ENCODE results near the gene CEP89.
"Not testable (repeated sequence)": the region's sequence is repeated elsewhere in the genome, so short reads cannot be mapped to it uniquely, and the experiment has no call there.

CEP89 gene

DNA sequence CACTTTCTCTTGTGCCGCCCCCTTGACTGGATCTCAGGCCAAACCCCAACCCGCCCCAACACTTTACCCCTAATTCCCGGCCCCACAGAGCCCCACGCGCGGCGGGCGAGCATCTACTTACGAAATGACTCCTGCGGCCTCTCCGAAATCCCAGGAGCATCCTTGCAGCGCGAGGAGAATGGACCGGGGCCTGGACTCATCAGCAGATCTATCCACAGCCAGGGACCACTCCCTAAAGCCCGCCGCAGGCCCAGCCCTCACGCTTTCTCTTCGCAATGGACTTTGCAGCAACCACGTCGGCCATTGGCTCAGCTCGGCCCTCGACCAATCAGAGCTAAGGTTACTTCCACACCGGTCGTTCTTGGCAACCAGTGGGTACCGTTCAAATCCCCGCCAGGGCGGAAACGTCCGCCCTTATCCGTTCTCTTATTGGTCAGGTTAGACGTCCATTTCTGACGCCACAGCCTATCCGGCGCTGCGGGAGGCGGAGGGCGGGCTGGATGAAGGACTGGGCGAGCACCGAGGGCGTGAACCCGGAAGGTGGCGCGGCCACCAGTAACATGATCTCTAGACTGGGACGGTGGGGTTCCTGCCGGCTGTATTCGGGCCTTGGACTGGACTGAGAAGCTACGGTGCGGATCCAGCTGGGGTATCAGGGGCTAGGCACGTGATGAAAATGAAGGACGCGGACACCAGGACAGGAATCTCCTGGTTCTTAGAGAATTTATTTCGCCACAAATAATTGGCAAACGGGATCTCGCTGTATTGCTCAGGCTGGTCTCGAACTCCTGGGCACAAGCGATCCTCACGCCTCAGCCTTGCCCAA lies at the start of gene CEP89, which contains the start of gene FAAP24:
Gene CEP89, minus strand, starts transcription at position 244 of the 826 bp plus-strand sequence. Its CDS starts 84 bp downstream, at position 160.
Gene FAAP24, plus strand, starts transcription at position 528 of the 826 bp plus-strand sequence. CDS start 955 bp downstream, outside the sequence.
- peak; percentile 97 to 98 for DNase-seq (ENCODE audit: low read depth in 1 of 2, low spot score in 1 of 2)
- in situ Hi-C loops (cut with HindIII; ENCODE audit: low pct_unique_long_range_greater_than_20kb, low sequenced_read_pairs), result no loop called here
- no peak for TF ChIP-seq JUND (IDR thresholded peaks at IDR 0.05; ENCODE audit: low read depth)

DNA sequence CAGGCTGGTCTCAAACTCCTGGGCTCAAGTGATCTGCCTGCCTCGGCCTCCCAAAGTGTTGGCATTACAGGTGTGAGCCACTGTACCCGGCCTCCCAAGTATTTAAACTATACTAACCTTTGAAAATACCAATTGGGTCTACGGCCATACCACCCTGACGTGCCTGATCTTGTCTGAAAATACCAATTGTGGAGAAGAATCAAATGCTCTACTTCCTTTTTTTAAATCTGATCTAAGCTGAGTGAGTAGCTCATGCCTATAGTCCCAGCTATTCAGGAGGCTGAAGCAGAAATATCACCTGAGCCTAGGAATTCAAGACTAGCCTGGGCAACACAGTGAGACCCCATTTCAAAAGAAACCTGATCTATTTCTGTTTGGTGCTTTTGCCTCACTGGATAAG lies 39.1 kb upstream of the CEP89 start:
- DNase-seq (ENCODE audit: low read depth in 1 of 2, low spot score in 1 of 2); in situ Hi-C loops (cut with HindIII; ENCODE audit: low pct_unique_long_range_greater_than_20kb, low sequenced_read_pairs): not testable (repeated sequence)

DNA sequence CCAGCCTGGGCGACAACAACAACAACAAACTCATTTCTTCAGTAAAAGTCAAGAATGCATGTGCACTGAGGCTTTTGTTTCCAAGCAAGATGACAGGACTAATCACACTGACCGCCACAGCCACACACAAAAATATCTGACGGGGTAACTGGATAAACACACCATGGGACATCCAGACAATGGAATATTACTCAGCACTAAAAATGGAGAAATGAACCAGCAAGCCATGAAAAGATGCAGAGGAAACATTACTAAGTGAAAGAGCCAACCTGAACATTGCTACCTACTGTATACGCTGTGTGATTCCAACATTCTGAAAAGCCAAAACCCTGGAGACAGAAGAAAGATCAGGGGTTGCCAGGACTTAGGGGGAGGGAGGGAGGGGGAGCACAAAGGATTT lies 37.0 kb upstream of the CEP89 start:
- in situ Hi-C loops (cut with HindIII; ENCODE audit: low pct_unique_long_range_greater_than_20kb, low sequenced_read_pairs), result no loop called here
- DNase-seq (ENCODE audit: low read depth in 1 of 2, low spot score in 1 of 2), result no peak
- no peak for TF ChIP-seq JUND (IDR thresholded peaks at IDR 0.05; ENCODE audit: low read depth)

DNA sequence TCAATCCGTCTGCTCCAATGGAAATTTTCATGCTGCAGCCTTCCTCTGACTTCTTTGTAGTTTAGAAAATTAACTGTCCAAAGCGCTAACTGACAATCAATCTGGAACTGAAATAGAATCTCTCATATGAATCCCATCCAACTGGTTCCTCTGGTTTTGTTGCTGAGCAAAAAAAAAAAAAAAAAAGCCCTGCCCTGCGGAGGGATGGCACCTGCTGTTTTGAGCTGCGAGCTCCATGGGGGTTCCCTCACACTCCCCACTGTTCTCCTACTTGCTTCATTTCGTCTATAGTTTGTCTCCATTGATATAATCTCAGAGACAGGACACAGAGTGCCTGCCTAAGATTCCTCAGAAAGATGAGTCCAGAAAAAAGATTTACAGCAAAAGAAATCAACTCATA lies 33.7 kb upstream of the CEP89 start:
- peak in 1 of 2 experiments; percentile 75 for DNase-seq (ENCODE audit: low read depth in 1 of 2, low spot score in 1 of 2)
- in situ Hi-C loops (cut with HindIII; ENCODE audit: low pct_unique_long_range_greater_than_20kb, low sequenced_read_pairs), result no loop called here
- no peak for TF ChIP-seq JUND (IDR thresholded peaks at IDR 0.05; ENCODE audit: low read depth)

DNA sequence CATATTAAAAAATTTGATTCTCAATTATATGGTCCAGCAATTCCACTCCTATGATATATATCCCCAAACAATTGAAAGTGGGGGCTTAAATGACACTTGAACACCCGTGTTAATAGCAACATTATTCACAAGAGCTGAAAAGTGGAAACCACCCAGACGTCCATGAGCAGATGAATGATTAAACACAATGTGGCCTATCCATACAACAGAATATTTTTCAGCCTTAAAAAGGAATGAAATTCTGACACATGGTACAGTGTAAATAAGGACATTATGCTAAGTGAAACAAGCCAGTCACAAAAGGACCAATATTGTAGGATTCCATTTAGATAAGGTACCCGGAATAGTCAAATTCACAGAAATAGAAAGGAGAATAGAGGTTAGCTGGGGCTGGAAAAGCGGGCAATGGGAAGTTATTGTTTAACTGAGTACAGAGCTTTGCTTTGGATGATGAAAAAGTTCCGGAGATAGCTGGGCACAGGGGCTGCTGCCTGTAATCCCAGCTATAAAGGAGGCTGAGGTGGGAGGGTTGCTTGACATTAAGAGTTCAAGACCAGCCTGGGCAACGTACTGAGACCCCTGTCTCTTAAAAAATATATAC lies 31.8 kb upstream of the CEP89 start:
- in situ Hi-C loops (cut with HindIII; ENCODE audit: low pct_unique_long_range_greater_than_20kb, low sequenced_read_pairs); DNase-seq (ENCODE audit: low read depth in 1 of 2, low spot score in 1 of 2): not testable (repeated sequence)

DNA sequence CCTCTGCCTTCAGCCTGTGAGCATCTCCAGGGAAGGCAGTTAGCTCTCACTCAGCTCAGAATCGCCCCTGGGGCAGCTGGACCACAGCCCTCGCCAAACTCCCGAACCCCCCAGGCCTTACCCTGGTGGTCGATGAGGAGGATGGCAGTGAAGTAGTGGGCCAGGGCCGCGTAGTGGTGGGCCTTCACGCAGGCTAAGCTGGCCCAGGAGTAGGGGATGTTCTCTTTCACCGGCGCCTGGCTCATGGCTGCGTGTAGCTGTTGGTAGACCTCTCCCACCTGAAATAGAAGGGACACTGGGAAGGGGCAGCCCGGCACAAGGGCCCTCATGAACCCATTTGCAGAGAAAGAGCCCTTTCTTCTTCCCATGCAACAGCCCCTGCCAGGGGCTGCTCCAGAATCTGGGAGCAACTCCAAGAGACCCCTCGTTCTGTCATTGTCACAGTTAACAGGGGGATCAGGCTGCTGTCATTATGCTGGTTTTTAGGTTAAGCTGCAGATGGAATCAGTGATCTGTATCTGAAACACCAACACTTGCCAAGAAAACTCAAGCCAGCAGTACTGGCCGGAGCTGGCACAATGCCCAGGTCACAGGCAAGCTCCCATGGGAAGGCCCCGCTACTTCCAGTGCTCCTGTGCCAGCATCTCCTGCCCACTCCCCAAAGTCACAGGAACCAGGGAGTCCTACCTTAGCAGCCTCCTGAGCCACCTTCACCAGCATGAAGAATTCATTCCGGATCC lies 30.5 kb upstream of the CEP89 start:
- in situ Hi-C loops (cut with HindIII; ENCODE audit: low pct_unique_long_range_greater_than_20kb, low sequenced_read_pairs); DNase-seq (ENCODE audit: low read depth in 1 of 2, low spot score in 1 of 2): not testable (repeated sequence)

DNA sequence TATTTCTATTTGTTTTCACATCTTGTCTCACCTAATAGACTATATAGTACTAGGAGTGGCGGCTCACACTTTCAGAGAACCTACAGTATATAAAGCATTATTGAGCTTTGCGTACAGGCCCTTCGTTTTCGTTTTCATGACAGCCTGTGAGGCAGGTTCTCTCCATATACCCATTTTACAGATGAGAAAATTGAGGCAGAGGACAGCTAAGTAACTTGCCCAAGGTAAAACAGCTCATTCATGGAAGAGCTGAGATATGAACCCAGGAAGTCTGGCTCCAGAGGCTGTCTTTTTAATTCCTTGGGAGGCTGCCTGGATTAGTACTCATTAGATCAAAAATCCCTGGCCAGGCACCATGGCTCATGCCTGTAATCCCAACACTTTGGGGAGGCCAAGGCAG lies 29.2 kb upstream of the CEP89 start:
- in situ Hi-C loops (cut with HindIII; ENCODE audit: low pct_unique_long_range_greater_than_20kb, low sequenced_read_pairs), result no loop called here
- TF ChIP-seq JUND (IDR thresholded peaks at IDR 0.05; ENCODE audit: low read depth), result no peak

DNA sequence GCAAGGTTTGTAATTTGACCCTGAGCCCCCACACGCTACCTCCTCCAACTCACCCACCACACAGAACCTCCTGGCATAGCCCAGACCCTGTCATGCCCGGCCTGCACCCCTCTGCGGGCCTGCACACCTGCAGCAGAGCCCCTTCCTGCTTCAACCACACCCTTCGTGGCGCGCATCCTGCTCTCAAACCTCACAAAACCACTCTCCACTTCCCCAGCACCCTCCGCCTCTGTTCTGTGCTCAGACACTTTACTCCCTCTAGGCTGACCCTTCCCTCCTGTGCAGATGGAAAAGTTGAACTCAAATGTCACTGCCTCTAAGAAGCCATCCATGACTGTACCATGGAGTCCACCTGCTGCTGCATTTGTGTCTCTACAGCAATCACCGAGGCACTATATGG lies 28.8 kb upstream of the CEP89 start:
- in situ Hi-C loops (cut with HindIII; ENCODE audit: low pct_unique_long_range_greater_than_20kb, low sequenced_read_pairs), result no loop called here
- TF ChIP-seq JUND (IDR thresholded peaks at IDR 0.05; ENCODE audit: low read depth), result no peak
- DNase-seq (ENCODE audit: low read depth in 1 of 2, low spot score in 1 of 2), result no peak

More for the DNA sequence above, 29.2 kb upstream of the CEP89 start:
- DNase-seq (ENCODE audit: low read depth in 1 of 2, low spot score in 1 of 2), result no peak

DNA sequence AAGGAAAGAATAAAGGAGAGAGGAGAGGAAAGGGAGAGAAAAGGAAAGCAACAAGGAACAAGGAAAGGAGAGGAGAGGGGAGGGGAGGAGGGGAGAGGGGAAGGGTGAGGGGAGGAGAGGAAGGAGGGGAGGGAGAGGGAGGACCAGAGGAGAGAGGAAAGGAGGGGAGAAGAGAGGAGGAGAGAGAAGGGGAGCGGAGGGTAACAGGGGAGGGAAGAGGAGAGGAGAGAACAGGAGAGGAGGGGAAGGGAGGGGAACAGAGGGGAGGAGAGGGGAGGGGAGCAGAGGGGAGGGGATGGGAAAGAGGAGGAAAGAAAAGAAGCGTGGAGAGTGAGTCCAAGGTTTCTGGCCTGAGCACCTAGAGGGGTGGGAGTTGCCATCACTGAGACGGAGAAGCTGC lies 27.0 kb upstream of the CEP89 start:
- in situ Hi-C loops (cut with HindIII; ENCODE audit: low pct_unique_long_range_greater_than_20kb, low sequenced_read_pairs), result no loop called here
- TF ChIP-seq JUND (IDR thresholded peaks at IDR 0.05; ENCODE audit: low read depth), result no peak
- no peak for DNase-seq (ENCODE audit: low read depth in 1 of 2, low spot score in 1 of 2)

DNA sequence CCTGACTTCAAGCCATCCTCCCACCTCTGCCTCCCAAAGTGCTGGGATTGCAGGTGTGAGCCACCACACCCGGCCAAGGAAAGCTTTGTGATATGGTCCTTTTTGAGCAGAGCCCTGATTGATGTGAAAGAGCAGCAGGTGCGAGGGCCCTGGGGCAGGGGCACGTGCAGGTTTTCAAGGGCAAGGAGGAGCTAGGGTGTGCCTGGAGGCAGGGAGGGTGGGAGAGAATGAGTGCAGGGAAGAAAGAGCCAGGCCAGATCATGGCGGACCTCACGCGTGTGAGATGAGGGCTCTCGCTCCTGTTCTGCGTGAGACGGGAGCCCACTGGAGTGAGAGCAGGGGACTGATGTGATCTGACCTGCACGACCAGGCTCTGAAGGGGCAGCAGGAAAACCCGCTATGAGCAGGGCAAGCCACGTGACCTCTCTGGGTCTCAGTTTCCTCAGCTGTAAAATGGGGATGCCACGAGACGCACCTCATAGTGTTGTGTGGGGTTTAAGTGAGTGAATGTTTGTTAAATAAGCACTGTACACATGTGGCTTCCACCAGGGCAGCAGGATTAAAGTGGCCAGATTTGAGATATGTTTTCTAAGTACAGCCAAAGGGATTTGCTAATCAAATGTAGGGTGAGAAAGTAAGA lies 26.1 kb upstream of the CEP89 start:
- in situ Hi-C loops (cut with HindIII; ENCODE audit: low pct_unique_long_range_greater_than_20kb, low sequenced_read_pairs), result no loop called here
- no peak for DNase-seq (ENCODE audit: low read depth in 1 of 2, low spot score in 1 of 2)
- TF ChIP-seq JUND (IDR thresholded peaks at IDR 0.05; ENCODE audit: low read depth), result no peak

DNA sequence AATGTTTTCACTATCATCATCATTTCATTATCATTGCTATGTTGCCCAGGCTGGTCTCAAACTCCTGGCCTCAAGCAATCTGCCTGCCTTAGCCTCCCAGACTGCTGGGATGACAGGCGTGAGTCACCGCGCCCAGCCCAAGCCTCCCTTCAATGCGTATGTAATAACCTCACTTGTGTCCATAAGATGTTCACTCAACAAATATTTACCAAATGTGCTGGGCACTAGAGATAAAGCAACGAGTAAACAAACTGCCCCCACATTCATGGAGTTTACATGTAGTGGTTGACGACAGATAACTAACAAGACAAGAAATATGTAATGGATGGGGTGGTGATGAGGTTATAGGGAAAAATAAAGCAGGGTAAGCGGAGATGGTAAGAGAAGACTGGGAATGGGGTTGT lies 25.3 kb upstream of the CEP89 start:
- DNase-seq (ENCODE audit: low read depth in 1 of 2, low spot score in 1 of 2); in situ Hi-C loops (cut with HindIII; ENCODE audit: low pct_unique_long_range_greater_than_20kb, low sequenced_read_pairs): not testable (repeated sequence)

DNA sequence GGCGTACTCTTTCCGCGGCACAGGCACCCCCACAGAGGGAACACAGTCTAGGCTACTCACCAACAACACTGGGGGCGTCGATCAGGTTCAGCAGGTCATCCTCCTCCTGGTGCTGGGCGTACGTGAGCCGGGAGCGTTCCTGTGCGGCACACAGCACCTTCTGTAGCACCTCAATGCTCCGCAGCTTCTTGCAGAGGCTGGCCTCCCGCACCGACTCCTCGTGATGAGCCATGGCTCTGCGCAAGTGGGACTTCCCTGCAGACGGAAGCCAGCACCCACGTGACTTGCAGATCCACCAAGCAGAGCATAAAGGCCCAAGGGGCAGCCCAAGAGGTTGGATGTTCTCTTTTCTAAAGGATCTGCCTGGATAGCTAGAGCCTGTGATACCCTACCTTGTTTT lies 24.2 kb upstream of the CEP89 start:
- DNase-seq (ENCODE audit: low read depth in 1 of 2, low spot score in 1 of 2); in situ Hi-C loops (cut with HindIII; ENCODE audit: low pct_unique_long_range_greater_than_20kb, low sequenced_read_pairs): not testable (repeated sequence)

DNA sequence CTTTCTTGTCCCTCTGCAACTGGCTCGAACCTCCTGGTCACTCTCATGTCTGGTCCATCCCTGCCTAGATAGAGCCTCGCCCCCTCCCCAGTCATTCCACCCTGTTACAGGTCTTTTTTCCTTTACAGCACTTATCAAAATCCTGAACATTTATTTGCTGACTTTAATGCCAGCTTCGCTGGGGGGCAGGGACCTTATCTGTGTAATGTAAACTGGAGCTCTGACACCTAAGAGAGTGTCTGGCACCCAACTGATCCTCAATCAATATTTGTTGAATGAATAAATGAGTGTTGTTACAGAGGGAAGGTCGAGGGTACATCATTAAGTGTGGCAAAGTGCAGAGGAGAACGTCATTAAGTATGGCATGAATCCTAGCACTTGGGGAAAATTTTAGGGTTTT lies 17.0 kb upstream of the CEP89 start:
- TF ChIP-seq JUND (IDR thresholded peaks at IDR 0.05; ENCODE audit: low read depth), result no peak
- no peak for DNase-seq (ENCODE audit: low read depth in 1 of 2, low spot score in 1 of 2)
- in situ Hi-C loops (cut with HindIII; ENCODE audit: low pct_unique_long_range_greater_than_20kb, low sequenced_read_pairs), result no loop called here

DNA sequence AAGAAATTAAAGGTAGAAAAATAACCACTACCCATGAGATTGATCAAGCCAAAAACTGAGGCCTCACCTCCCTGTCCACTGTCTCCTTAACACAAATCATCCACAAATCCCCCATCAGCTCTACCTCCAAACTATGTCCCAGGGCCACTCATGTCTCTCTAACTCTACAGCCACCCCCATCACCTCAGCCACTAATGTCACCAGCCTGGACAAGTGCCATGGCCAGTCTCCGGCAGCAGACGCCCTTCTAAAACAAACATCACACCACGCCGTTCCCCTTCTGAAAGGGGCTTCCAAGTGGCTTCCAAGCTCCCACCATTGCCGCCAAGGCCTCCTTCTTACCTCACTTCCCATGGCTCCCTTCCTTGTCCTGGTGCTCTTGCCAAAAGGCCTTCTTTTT lies 16.5 kb upstream of the CEP89 start:
- in situ Hi-C loops (cut with HindIII; ENCODE audit: low pct_unique_long_range_greater_than_20kb, low sequenced_read_pairs); DNase-seq (ENCODE audit: low read depth in 1 of 2, low spot score in 1 of 2): not testable (repeated sequence)

DNA sequence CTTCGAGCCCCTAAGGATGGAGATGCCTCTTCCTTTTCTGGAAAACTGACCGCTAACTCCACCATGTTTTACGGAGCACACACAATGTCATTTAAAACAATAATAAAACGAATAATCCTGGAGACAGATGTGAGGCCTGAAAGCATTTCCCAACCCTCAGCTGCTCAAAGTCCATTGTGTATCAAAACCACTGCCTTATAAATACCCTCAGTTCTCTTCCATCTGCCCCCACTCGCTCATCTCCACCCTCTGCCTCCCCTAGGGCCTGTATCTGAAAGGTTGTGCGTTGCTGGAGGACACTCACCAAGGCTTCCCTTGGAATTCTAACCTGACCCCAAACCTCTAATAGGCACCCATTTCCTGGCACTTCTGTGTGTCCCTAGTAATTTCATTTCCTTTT lies 10.7 kb upstream of the CEP89 start:
- in situ Hi-C loops (cut with HindIII; ENCODE audit: low pct_unique_long_range_greater_than_20kb, low sequenced_read_pairs); DNase-seq (ENCODE audit: low read depth in 1 of 2, low spot score in 1 of 2): not testable (repeated sequence)

DNA sequence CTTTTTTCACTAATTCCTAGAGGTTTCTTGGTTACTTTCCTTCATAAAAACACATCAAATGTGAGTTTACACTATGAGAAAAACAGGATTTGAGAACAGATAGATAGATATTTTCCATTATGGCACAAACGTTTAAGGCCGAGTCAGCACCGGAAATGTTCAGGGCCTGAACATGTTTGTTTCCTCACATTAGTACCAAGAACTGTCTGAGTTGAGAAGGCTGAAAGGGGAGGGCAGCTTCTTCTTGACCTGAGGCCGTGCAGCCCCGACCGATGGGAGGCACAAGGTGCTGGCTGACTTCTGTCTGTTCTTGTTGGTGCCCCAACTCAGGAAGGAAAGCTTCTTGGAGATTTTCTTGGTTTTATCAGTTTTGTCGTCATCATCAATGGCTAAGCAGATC lies 8.0 kb upstream of the CEP89 start:
- in situ Hi-C loops (cut with HindIII; ENCODE audit: low pct_unique_long_range_greater_than_20kb, low sequenced_read_pairs), result not testable (repeated sequence)

DNA sequence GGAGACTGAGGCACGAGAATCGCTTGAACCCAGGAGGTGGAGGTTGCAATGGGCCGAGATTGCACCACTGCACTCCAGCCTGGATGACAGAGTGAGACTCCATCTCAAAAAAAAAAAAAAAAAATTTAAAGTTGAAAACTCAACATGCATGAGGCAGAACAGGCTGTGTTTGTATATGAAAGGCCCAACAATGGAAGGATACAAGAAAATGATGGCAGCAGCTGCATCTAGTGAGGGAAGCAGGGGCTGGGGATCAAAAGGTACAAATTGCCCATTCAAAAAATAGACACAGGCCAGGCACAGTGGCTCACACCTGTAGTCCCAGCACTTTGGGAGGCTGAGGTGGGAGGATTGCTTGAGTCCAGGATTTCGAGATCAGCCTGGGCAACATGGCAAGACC lies 6.1 kb upstream of the CEP89 start:
- DNase-seq (ENCODE audit: low read depth in 1 of 2, low spot score in 1 of 2); in situ Hi-C loops (cut with HindIII; ENCODE audit: low pct_unique_long_range_greater_than_20kb, low sequenced_read_pairs): not testable (repeated sequence)

More for the DNA sequence above, 8.0 kb upstream of the CEP89 start:
- DNase-seq (ENCODE audit: low read depth in 1 of 2, low spot score in 1 of 2), result not testable (repeated sequence)

Data from T47D (cell line).